Peyer's patch (tissue), 4 donors: ENCODE results near the gene PLEKHO1.

Experiments used
- CTCF ChIP-seq, 6 experiments: fragments of 450-650 bp in 4 of 6; fragments of 200-600 bp in 2 of 6; sonication (generic) in 1 of 6; IDR thresholded peaks; one replicate each; pipeline ENCODE4 v1.5.1; 2017 to 2019; ENCODE audit warnings: antibody characterized with exemption in 6 of 6, mild to moderate bottlenecking in 3 of 6, moderate library complexity in 1 of 6
- POLR2A ChIP-seq, 2 donors: fragments of 450-650 bp; IDR thresholded peaks; one replicate each; pipeline ENCODE4 v1.5.1; 2017; ENCODE audit warnings: antibody characterized with exemption in 2 of 2, mild to moderate bottlenecking in 2 of 2, moderate library complexity in 2 of 2

GRCh38 chr1:150127464-150127863 lies 22.3 kb upstream of the PLEKHO1 start:
- no peak for TF ChIP-seq CTCF (IDR thresholded peaks at IDR 0.05)
- TF ChIP-seq POLR2A (IDR thresholded peaks at IDR 0.05) = no peak
